ENCODE measurements around the gene SOX8.

DNA sequence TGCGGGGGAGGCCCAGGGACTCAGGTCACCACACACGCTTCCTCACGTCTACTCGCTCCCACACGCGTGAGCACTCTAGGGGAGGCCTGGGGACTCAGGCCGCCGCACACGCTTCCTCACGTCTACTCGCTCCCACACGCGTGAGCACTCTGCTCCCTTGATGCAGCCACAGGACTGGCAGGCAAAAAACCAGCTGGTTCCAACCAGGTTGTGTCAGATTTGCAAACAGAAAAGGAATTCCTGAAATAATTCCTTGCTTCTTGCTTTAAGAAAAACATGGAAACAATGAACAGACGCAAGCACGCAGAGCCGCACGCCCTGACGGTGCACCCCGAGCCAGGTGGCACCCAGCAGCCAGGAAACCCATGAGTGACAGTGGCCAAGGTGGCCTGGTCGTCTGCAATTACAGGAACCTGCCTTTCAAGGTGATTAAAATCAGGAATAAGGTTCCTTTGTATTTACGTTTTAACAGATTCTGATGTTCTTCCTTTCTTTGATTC is 48.7 kb upstream of the SOX8 start:
- TF ChIP-seq POLR2A (IDR thresholded peaks at IDR 0.05) (no peak), POLR2AphosphoS5 (IDR thresholded peaks at IDR 0.05) (no peak), EP300 (IDR thresholded peaks at IDR 0.05) (no peak)
- TF ChIP-seq, protein P1, sequence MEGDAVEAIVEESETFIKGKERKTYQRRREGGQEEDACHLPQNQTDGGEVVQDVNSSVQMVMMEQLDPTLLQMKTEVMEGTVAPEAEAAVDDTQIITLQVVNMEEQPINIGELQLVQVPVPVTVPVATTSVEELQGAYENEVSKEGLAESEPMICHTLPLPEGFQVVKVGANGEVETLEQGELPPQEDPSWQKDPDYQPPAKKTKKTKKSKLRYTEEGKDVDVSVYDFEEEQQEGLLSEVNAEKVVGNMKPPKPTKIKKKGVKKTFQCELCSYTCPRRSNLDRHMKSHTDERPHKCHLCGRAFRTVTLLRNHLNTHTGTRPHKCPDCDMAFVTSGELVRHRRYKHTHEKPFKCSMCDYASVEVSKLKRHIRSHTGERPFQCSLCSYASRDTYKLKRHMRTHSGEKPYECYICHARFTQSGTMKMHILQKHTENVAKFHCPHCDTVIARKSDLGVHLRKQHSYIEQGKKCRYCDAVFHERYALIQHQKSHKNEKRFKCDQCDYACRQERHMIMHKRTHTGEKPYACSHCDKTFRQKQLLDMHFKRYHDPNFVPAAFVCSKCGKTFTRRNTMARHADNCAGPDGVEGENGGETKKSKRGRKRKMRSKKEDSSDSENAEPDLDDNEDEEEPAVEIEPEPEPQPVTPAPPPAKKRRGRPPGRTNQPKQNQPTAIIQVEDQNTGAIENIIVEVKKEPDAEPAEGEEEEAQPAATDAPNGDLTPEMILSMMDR (IDR thresholded peaks at IDR 0.05): no peak

Data from sigmoid colon (tissue), 4 donors.